ENCODE data around the gene CPSF6.
"Not testable (repeated sequence)": the region's sequence is repeated elsewhere in the genome, so short reads cannot be mapped to it uniquely, and the experiment has no call there.

Gene CPSF6

GRCh38 chr12:69254046-69254445 is 14.7 kb downstream of the CPSF6 start:
- in situ Hi-C loops (cut with HindIII; ENCODE audit: low pct_ligation_motif_present, low pct_unique_long_range_greater_than_20kb, low sequenced_read_pairs), result no loop called here
- peak; percentile 85 for DNase-seq

- in situ Hi-C loops (cut with HindIII; ENCODE audit: low pct_ligation_motif_present, low pct_unique_long_range_greater_than_20kb, low sequenced_read_pairs), result no loop called here
These were observed 15.5 kb downstream of the CPSF6 start for GRCh38 chr12:69254862-69255261.

GRCh38 chr12:69258655-69259054 is 19.3 kb downstream of the CPSF6 start:
- no peak for DNase-seq
- in situ Hi-C loops (cut with HindIII; ENCODE audit: low pct_ligation_motif_present, low pct_unique_long_range_greater_than_20kb, low sequenced_read_pairs), result no loop called here

More at GRCh38 chr12:69254862-69255261, 15.5 kb downstream of the CPSF6 start:
- DNase-seq, result no peak

GRCh38 chr12:69262264-69262974 is 23.1 kb downstream of the CPSF6 start:
- in situ Hi-C loops (cut with HindIII; ENCODE audit: low pct_ligation_motif_present, low pct_unique_long_range_greater_than_20kb, low sequenced_read_pairs), result no loop called here
- DNase-seq, result no peak

- in situ Hi-C loops (cut with HindIII; ENCODE audit: low pct_ligation_motif_present, low pct_unique_long_range_greater_than_20kb, low sequenced_read_pairs), result no loop called here
These were observed 25.8 kb downstream of the CPSF6 start for GRCh38 chr12:69265205-69265604.

GRCh38 chr12:69265633-69266032 is 26.3 kb downstream of the CPSF6 start:
- in situ Hi-C loops (cut with HindIII; ENCODE audit: low pct_ligation_motif_present, low pct_unique_long_range_greater_than_20kb, low sequenced_read_pairs); DNase-seq: not testable (repeated sequence)

More at GRCh38 chr12:69265205-69265604, 25.8 kb downstream of the CPSF6 start:
- DNase-seq, result no peak

- in situ Hi-C loops (cut with HindIII; ENCODE audit: low pct_ligation_motif_present, low pct_unique_long_range_greater_than_20kb, low sequenced_read_pairs), result no loop called here
- DNase-seq, result peak; percentile 21
These were observed 26.8 kb downstream of the CPSF6 start for GRCh38 chr12:69266036-69266635.

GRCh38 chr12:69269736-69270135 is 30.4 kb downstream of the CPSF6 start:
- DNase-seq, result no peak
- in situ Hi-C loops (cut with HindIII; ENCODE audit: low pct_ligation_motif_present, low pct_unique_long_range_greater_than_20kb, low sequenced_read_pairs), result no loop called here

- DNase-seq, result no peak
- in situ Hi-C loops (cut with HindIII; ENCODE audit: low pct_ligation_motif_present, low pct_unique_long_range_greater_than_20kb, low sequenced_read_pairs), result no loop called here
These were observed 33.1 kb downstream of the CPSF6 start for GRCh38 chr12:69272511-69272910.

- in situ Hi-C loops (cut with HindIII; ENCODE audit: low pct_ligation_motif_present, low pct_unique_long_range_greater_than_20kb, low sequenced_read_pairs), result no loop called here
These were observed 35.5 kb downstream of the CPSF6 start for GRCh38 chr12:69274861-69275260.

GRCh38 chr12:69275471-69275891 is 36.1 kb downstream of the CPSF6 start:
- in situ Hi-C loops (cut with HindIII; ENCODE audit: low pct_ligation_motif_present, low pct_unique_long_range_greater_than_20kb, low sequenced_read_pairs), result no loop called here
- no peak for DNase-seq

More at GRCh38 chr12:69274861-69275260, 35.5 kb downstream of the CPSF6 start:
- no peak for DNase-seq

- DNase-seq, result no peak
- in situ Hi-C loops (cut with HindIII; ENCODE audit: low pct_ligation_motif_present, low pct_unique_long_range_greater_than_20kb, low sequenced_read_pairs), result no loop called here
These were observed 39.7 kb downstream of the CPSF6 start for GRCh38 chr12:69278814-69279782.

GRCh38 chr12:69284131-69284530 is 44.8 kb downstream of the CPSF6 start:
- DNase-seq, result peak; percentile 92
- in situ Hi-C loops (cut with HindIII; ENCODE audit: low pct_ligation_motif_present, low pct_unique_long_range_greater_than_20kb, low sequenced_read_pairs), result no loop called here

GRCh38 chr12:69287556-69287955 is 48.2 kb downstream of the CPSF6 start:
- in situ Hi-C loops (cut with HindIII; ENCODE audit: low pct_ligation_motif_present, low pct_unique_long_range_greater_than_20kb, low sequenced_read_pairs), result no loop called here
- DNase-seq, result no peak

GRCh38 chr12:69290545-69291277 is 51.3 kb downstream of the CPSF6 start:
- in situ Hi-C loops (cut with HindIII; ENCODE audit: low pct_ligation_motif_present, low pct_unique_long_range_greater_than_20kb, low sequenced_read_pairs), result no loop called here
- peak; percentile 90 for DNase-seq

- in situ Hi-C loops (cut with HindIII; ENCODE audit: low pct_ligation_motif_present, low pct_unique_long_range_greater_than_20kb, low sequenced_read_pairs), result no loop called here
- no peak for DNase-seq
These were observed 51.9 kb downstream of the CPSF6 start for GRCh38 chr12:69291278-69291593.

- DNase-seq, result no peak
- in situ Hi-C loops (cut with HindIII; ENCODE audit: low pct_ligation_motif_present, low pct_unique_long_range_greater_than_20kb, low sequenced_read_pairs), result no loop called here
These were observed 58.8 kb downstream of the CPSF6 start for GRCh38 chr12:69298133-69298532.

GRCh38 chr12:69298947-69299346 is 59.6 kb downstream of the CPSF6 start:
- in situ Hi-C loops (cut with HindIII; ENCODE audit: low pct_ligation_motif_present, low pct_unique_long_range_greater_than_20kb, low sequenced_read_pairs), result no loop called here
- no peak for DNase-seq

- no peak for DNase-seq
- in situ Hi-C loops (cut with HindIII; ENCODE audit: low pct_ligation_motif_present, low pct_unique_long_range_greater_than_20kb, low sequenced_read_pairs), result no loop called here
These were observed 64.9 kb downstream of the CPSF6 start for GRCh38 chr12:69304284-69304683.
